HepG2 (cell line): Measurements from ENCODE around the gene TST. TPM values are rescaled to one million over a fixed set of nuclear protein-coding genes. Genes with fewer than 3 reads are reported as not detected.
A peak's percentile ranks its signal among the peaks of the same experiment; 100 is the strongest.

ENCODE experiments used
- CENPT ChIP-seq: sonication (generic); formaldehyde crosslinking; IDR thresholded peaks from 2 replicates; pipeline ENCODE4 v1.8.0; 2022; ENCODE audit warnings: low read depth, mild to moderate bottlenecking, moderate library complexity, missing genetic modification reagents
- NCOA1 ChIP-seq: sonication (generic); formaldehyde crosslinking; IDR thresholded peaks from 2 replicates; pipeline ENCODE4 v1.9.0; 2021; ENCODE audit warnings: missing genetic modification reagents
- NFKB2 ChIP-seq: sonication (generic); formaldehyde crosslinking; IDR thresholded peaks from 2 replicates; pipeline ENCODE4 v1.4.0; 2020; ENCODE audit warnings: missing genetic modification reagents, borderline replicate concordance
- PPARG ChIP-seq: conservative IDR thresholded peaks from 2 replicates; pipeline ENCODE4 v1.6.1; 2016; ENCODE audit warnings: missing biosample characterization, missing genetic modification reagents
- ZKSCAN8 ChIP-seq: IDR thresholded peaks from 2 replicates; pipeline ENCODE4 v1.6.1; 2016; ENCODE audit warnings: borderline replicate concordance, missing genetic modification reagents, missing compliant biosample characterization
- ZMYM4 ChIP-seq: sonication (generic); formaldehyde crosslinking; IDR thresholded peaks from 2 replicates; pipeline ENCODE4 v1.8.1; 2023; ENCODE audit warnings: mild to moderate bottlenecking, missing genetic modification reagents
- ZNF263 ChIP-seq: sonication (generic); formaldehyde crosslinking; IDR thresholded peaks from 2 replicates; pipeline ENCODE4 v1.4.0; 2020; ENCODE audit warnings: missing genetic modification reagents
- ZNF552 ChIP-seq: sonication (generic); formaldehyde crosslinking; IDR thresholded peaks from 2 replicates; pipeline ENCODE4 v1.9.0; 2022; ENCODE audit warnings: missing genetic modification reagents, mild to moderate bottlenecking, borderline replicate concordance
- ZNF644 ChIP-seq: IDR thresholded peaks from 2 replicates; pipeline ENCODE4 v1.6.1; 2016; ENCODE audit warnings: low read depth
- ZNF878 ChIP-seq: sonication (generic); formaldehyde crosslinking; IDR thresholded peaks from 2 replicates; pipeline ENCODE4 v1.8.1; 2023; ENCODE audit warnings: mild to moderate bottlenecking, missing genetic modification reagents, moderate library complexity
- polyA plus RNA-seq, 8 experiments: library from polyadenylated mRNA; depleted of rRNA in 3 of 8; stranded (reverse) in 7 of 8; unstranded in 1 of 8; fragments of >200 nt; fragmentation: Illumina TruSeq in 4 of 8; extraction: Trizol in 4 of 8; gene quantifications; 2 replicates each; pipeline versions ENCODE4 v1.2.1 to v1.2.3, GENCODE V29; 2011 to 2016; ENCODE audit warnings: low read depth in 4 of 8, missing spikeins in 1 of 8, mixed read lengths in 1 of 8; ENCODE audit not compliant: insufficient read depth in 1 of 8
- total RNA-seq, 5 experiments: library from RNA; depleted of rRNA; stranded (reverse); fragments of >200 nt; fragmentation: Illumina TruSeq; extraction: Trizol; gene quantifications; 2 replicates each; pipeline ENCODE4 v1.2.3, GENCODE V29; 2016; ENCODE audit warnings: low read depth in 1 of 5
- TF ChIP-seq, protein P1 (sequence below): sonication (generic); formaldehyde crosslinking; IDR thresholded peaks from 2 replicates; pipeline ENCODE4 v1.8.0; 2022; ENCODE audit warnings: missing genetic modification reagents, mild to moderate bottlenecking, moderate library complexity, borderline replicate concordance
- TF ChIP-seq, protein P2 (sequence below): IDR thresholded peaks from 2 replicates; pipeline ENCODE4 v1.6.1; 2016; ENCODE audit warnings: low read depth, borderline replicate concordance
- TF ChIP-seq, protein P3 (sequence below): sonication (generic); formaldehyde crosslinking; conservative IDR thresholded peaks from 2 replicates; pipeline ENCODE4 v1.8.0; 2022; ENCODE audit warnings: low read depth, missing genetic modification reagents
- TF ChIP-seq, protein P4 (sequence below): sonication (generic); formaldehyde crosslinking; IDR thresholded peaks from 2 replicates; pipeline ENCODE4 v1.8.0; 2022; ENCODE audit warnings: mild to moderate bottlenecking, missing genetic modification reagents; ENCODE audit not compliant: insufficient replicate concordance

The TST gene
- total and polyA plus RNA-seq, 2 of the 13 experiments (the other 11 are each of a cell fraction or from before 2014, with no cell fraction given) = 44.6 to 63.6 TPM

DNA sequence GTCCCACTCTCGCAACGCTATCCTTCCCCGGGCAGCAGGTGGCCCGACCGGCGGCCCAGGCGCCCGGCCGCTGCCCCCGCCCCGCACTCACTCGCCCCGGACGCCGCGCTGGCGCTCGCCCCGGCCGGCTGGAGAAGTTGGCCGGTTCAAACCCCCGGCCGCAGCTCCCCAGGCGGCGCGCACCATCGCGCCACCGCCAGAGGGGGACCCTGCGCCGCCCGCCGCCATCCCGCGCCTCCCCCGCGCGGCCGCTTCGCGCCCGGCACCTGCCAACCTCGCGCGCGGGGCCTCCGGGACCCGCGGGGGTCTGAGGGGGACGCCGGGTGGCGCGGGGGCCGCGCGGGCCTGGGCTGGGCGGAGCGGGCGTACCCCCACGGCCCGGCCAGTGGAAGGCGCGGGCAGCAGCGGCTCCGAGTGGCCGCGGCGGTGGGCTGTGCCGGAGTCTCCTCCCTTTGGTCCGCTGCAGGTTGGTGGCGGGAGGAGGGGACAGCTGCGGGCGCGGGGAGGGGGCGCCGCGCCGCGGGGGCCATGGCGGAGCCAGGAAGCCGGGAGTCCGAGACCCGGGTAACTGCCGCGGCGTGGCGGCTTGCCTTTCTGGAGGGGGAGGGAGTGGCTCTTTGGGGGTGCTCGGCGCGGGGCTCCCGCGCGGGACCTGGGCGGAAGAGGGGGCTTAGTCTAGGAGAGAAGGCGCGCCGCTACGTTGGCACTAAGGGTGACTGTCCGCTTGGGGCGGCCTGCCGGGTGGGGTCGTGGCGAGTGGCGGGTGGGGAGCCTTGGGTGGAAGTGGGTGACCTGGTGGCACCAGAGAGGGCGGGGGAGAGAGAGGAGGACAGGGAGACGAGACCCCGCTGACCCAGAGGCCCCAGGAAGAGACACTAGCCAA lies at the start of gene TST, which contains the start of gene MPST (continued):
- TF ChIP-seq, protein P1, sequence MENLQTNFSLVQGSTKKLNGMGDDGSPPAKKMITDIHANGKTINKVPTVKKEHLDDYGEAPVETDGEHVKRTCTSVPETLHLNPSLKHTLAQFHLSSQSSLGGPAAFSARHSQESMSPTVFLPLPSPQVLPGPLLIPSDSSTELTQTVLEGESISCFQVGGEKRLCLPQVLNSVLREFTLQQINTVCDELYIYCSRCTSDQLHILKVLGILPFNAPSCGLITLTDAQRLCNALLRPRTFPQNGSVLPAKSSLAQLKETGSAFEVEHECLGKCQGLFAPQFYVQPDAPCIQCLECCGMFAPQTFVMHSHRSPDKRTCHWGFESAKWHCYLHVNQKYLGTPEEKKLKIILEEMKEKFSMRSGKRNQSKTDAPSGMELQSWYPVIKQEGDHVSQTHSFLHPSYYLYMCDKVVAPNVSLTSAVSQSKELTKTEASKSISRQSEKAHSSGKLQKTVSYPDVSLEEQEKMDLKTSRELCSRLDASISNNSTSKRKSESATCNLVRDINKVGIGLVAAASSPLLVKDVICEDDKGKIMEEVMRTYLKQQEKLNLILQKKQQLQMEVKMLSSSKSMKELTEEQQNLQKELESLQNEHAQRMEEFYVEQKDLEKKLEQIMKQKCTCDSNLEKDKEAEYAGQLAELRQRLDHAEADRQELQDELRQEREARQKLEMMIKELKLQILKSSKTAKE (CRISPR knock-in tag) = peak; percentile 11; the same call in 1 of the 2 replicates
- 0 out of 2 replicates have a peak, but pooled peaks have one; percentile 47 for TF ChIP-seq NFKB2
- no peak for TF ChIP-seq ZKSCAN8
- TF ChIP-seq, protein P2, sequence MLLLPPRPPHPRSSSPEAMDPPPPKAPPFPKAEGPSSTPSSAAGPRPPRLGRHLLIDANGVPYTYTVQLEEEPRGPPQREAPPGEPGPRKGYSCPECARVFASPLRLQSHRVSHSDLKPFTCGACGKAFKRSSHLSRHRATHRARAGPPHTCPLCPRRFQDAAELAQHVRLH (CRISPR knock-in tag) = 0 out of 2 replicates have a peak, but pooled peaks have one; percentile 17
- no peak; the same call in 1 of the 2 replicates for TF ChIP-seq ZMYM4 (CRISPR knock-in tag)
- TF ChIP-seq ZNF263 (CRISPR knock-in tag) = peak; percentile 31; the same call in 1 of the 2 replicates
- TF ChIP-seq, protein P3, sequence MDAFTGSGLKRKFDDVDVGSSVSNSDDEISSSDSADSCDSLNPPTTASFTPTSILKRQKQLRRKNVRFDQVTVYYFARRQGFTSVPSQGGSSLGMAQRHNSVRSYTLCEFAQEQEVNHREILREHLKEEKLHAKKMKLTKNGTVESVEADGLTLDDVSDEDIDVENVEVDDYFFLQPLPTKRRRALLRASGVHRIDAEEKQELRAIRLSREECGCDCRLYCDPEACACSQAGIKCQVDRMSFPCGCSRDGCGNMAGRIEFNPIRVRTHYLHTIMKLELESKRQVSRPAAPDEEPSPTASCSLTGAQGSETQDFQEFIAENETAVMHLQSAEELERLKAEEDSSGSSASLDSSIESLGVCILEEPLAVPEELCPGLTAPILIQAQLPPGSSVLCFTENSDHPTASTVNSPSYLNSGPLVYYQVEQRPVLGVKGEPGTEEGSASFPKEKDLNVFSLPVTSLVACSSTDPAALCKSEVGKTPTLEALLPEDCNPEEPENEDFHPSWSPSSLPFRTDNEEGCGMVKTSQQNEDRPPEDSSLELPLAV = peak; percentile 20; the same call in 1 of the 2 replicates
- TF ChIP-seq CENPT (CRISPR knock-in tag) = no peak
- no peak for TF ChIP-seq ZNF878 (CRISPR knock-in tag)
- TF ChIP-seq ZNF552 (CRISPR knock-in tag) = 0 out of 2 replicates have a peak, but pooled peaks have one; percentile 49
- no peak for TF ChIP-seq PPARG (CRISPR knock-in tag)
- TF ChIP-seq, protein P4, sequence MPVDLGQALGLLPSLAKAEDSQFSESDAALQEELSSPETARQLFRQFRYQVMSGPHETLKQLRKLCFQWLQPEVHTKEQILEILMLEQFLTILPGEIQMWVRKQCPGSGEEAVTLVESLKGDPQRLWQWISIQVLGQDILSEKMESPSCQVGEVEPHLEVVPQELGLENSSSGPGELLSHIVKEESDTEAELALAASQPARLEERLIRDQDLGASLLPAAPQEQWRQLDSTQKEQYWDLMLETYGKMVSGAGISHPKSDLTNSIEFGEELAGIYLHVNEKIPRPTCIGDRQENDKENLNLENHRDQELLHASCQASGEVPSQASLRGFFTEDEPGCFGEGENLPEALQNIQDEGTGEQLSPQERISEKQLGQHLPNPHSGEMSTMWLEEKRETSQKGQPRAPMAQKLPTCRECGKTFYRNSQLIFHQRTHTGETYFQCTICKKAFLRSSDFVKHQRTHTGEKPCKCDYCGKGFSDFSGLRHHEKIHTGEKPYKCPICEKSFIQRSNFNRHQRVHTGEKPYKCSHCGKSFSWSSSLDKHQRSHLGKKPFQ (CRISPR knock-in tag) = peak; percentile 40
- 0 out of 2 replicates have a peak, but pooled peaks have one; percentile 51 for TF ChIP-seq NCOA1 (CRISPR knock-in tag)
- TF ChIP-seq ZNF644 = no peak
